Gastroesophageal sphincter (tissue), 4 donors: ENCODE results near the gene LILRA5. TPM values are rescaled to one million over a fixed set of nuclear protein-coding genes. Genes with fewer than 3 reads are reported as not detected.

Experiments used
- ATAC-seq: fragments of 150-250 bp; one replicate; pipeline ENCODE4 v1.9.1; 2016; ENCODE audit warnings: mild to moderate bottlenecking, moderate library complexity
- H3K27ac ChIP-seq, 4 donors: fragments of 200-600 bp; sonication (generic) in 3 of 4; 1 replicate in 3 of 4; 2 replicates in 1 of 4; pipeline ENCODE4 v1.5.1; 2016 to 2019
- H3K27me3 ChIP-seq: fragments of 200-600 bp; sonication (generic); one replicate; pipeline ENCODE4 v1.5.1; 2019
- H3K36me3 ChIP-seq, 2 donors: fragments of 200-600 bp; sonication (generic); one replicate each; pipeline ENCODE4 v1.5.1; 2019; ENCODE audit warnings: control low read depth in 1 of 2
- H3K4me1 ChIP-seq, 3 donors: fragments of 200-600 bp; sonication (generic); 1 replicate in 2 of 3; 2 replicates in 1 of 3; pipeline ENCODE4 v1.5.1; 2016 to 2019; ENCODE audit warnings: control low read depth in 2 of 3
- H3K4me3 ChIP-seq, 2 donors: fragments of 200-600 bp; sonication (generic); one replicate each; pipeline ENCODE4 v1.5.1; 2019; ENCODE audit warnings: mild to moderate bottlenecking in 1 of 2, moderate library complexity in 1 of 2
- H3K9me3 ChIP-seq, 3 donors: fragments of 200-600 bp; sonication (generic); one replicate each; pipeline ENCODE4 v1.5.1; 2017 to 2019; ENCODE audit warnings: control low read depth in 2 of 3
- EP300 ChIP-seq: sonication (generic); formaldehyde crosslinking; IDR thresholded peaks from one replicate; pipeline ENCODE4 v1.6.1; 2017; ENCODE audit warnings: antibody characterized with exemption, mild to moderate bottlenecking
- POLR2A ChIP-seq, 2 donors: fragments of 450-650 bp; IDR thresholded peaks; one replicate each; pipeline ENCODE4 v1.6.1; 2017; ENCODE audit warnings: antibody characterized with exemption in 2 of 2, mild to moderate bottlenecking in 2 of 2, moderate library complexity in 1 of 2
- POLR2AphosphoS5 ChIP-seq: sonication (generic); formaldehyde crosslinking; IDR thresholded peaks from one replicate; pipeline ENCODE4 v1.6.1; 2017; ENCODE audit warnings: antibody characterized with exemption
- WGBS, 2 donors: methylation state at CpG; one replicate each; pipeline ENCODE4 v1.1.5; 2018; ENCODE audit warnings: low coverage in 1 of 2; 5-methylcytosine and 5-hydroxymethylcytosine counted together
- total RNA-seq, 4 donors: library from RNA; depleted of rRNA; stranded (reverse); fragments of >200 nt; gene quantifications; one replicate each; pipeline ENCODE4 v1.1.0, GENCODE V29; 2016
- TF ChIP-seq, protein P1 (sequence below), 4 experiments: fragments of 200-600 bp in 2 of 4; fragments of 450-650 bp in 2 of 4; sonication (generic) in 1 of 4; IDR thresholded peaks; one replicate each; pipeline ENCODE4 v1.5.1; 2017 to 2019; ENCODE audit warnings: antibody characterized with exemption in 4 of 4, mild to moderate bottlenecking in 2 of 4, moderate library complexity in 2 of 4

LILRA5 gene
- total RNA-seq, 4 donors from 2014 or later = 2.7 to 8.6 (median 2.8) TPM; not detected in 1

DNA sequence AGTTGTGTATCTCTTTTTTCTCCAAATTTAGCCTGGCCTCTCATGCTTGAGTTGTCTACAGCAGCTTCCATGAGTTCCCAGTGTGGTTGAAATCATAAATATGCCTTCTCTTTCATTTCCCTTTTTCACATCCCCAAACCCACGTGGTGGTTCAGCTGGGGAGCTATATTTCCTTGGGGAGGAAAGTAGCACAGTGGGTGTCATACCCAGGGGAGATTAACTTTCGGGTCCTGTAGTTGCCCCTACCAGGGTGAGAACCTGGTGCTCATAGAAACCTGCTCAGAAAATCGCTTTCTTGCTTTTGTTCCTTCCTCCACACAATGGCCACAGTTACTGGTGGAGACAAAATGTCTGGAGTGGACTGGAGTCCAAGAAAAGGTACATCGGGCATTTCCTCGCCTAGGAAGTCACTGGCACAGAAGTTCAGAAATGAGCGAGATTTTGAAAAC is 33.0 kb upstream of the LILRA5 start:
- Histone ChIP-seq H3K4me1 (no peaks in the 10 kb centered on the region), H3K4me3 (no peak overlapping the region), H3K27me3 (peaks cover 43% of the 10 kb centered on the region), H3K36me3 (no peaks in the 10 kb centered on the region), H3K27ac (no peak overlapping the region), H3K9me3 (no peaks in the 10 kb centered on the region)
- TF ChIP-seq POLR2AphosphoS5 (no peak), POLR2A (IDR thresholded peaks at IDR 0.05) (no peak), EP300 (no peak)
- TF ChIP-seq, protein P1, sequence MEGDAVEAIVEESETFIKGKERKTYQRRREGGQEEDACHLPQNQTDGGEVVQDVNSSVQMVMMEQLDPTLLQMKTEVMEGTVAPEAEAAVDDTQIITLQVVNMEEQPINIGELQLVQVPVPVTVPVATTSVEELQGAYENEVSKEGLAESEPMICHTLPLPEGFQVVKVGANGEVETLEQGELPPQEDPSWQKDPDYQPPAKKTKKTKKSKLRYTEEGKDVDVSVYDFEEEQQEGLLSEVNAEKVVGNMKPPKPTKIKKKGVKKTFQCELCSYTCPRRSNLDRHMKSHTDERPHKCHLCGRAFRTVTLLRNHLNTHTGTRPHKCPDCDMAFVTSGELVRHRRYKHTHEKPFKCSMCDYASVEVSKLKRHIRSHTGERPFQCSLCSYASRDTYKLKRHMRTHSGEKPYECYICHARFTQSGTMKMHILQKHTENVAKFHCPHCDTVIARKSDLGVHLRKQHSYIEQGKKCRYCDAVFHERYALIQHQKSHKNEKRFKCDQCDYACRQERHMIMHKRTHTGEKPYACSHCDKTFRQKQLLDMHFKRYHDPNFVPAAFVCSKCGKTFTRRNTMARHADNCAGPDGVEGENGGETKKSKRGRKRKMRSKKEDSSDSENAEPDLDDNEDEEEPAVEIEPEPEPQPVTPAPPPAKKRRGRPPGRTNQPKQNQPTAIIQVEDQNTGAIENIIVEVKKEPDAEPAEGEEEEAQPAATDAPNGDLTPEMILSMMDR (IDR thresholded peaks at IDR 0.05) = no peak
- ATAC-seq = no peak
- 53 to 55% methylated on average over 2 to 3 of the region's 6 CpGs for WGBS, 2 donors

DNA sequence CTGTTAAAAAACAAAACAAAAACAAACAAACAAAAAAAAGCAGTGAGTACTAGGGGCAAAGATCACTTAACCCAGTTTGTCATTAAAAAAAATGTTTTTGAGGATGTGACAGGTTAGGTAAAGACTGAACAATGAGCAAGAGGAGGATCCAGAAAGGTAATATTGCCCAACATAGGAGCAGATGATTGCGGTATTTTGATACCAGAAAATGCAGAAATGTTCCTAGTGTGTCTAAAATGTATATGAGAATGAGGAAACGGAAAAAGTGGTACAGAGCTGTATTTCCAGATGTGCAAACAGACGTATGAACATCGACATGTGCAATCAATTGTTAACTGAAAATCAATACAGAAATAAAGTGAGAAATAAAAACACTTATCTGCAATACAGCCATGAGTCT is 30.9 kb upstream of the LILRA5 start:
- H3K9me3 ChIP-seq = no peaks in the 10 kb centered on the region
- no peak for ATAC-seq
- WGBS, 2 donors = 54 to 70% methylated on average over 4 of the region's 4 CpGs
- H3K27me3 ChIP-seq = peaks cover 44% of the 10 kb centered on the region
- TF ChIP-seq POLR2AphosphoS5 = no peak
- TF ChIP-seq EP300 = no peak
- TF ChIP-seq, protein P1 (IDR thresholded peaks at IDR 0.05) = no peak
- no peak for TF ChIP-seq POLR2A (IDR thresholded peaks at IDR 0.05)
- H3K27ac ChIP-seq = no peak overlapping the region
- H3K36me3 ChIP-seq = no peaks in the 10 kb centered on the region
- H3K4me3 ChIP-seq = no peak overlapping the region
- no peaks in the 10 kb centered on the region for H3K4me1 ChIP-seq

DNA sequence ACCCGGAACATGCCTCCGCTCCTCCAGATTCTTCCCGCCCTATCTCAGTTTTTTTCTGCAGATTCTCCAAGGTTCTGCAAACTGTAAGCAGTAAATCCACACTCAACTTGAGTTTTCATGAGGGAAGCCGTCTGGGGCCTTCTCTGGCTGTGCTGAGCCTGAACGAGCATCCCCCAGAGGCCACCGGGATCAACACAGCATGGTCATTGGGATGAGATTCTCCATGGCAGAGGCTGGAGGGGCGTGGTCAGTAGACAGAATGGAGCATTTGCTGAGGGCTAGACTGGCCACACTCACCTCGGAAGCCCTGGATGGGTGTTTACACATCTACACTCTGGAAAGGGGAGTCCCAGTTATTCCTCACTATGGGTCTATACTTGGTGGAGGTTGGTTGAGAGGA is 28.3 kb upstream of the LILRA5 start:
- H3K4me1 ChIP-seq = no peaks in the 10 kb centered on the region
- ATAC-seq = no peak
- no peaks in the 10 kb centered on the region for H3K36me3 ChIP-seq
- H3K9me3 ChIP-seq = no peaks in the 10 kb centered on the region
- no peak overlapping the region for H3K4me3 ChIP-seq
- no peak overlapping the region for H3K27ac ChIP-seq
- TF ChIP-seq, protein P1 (IDR thresholded peaks at IDR 0.05) = no peak
- no peak for TF ChIP-seq EP300
- TF ChIP-seq POLR2AphosphoS5 = no peak
- no peak for TF ChIP-seq POLR2A (IDR thresholded peaks at IDR 0.05)
- peaks cover 47% of the 10 kb centered on the region for H3K27me3 ChIP-seq
- WGBS, 2 donors = 49 to 88% methylated on average over 3 of the region's 8 CpGs

DNA sequence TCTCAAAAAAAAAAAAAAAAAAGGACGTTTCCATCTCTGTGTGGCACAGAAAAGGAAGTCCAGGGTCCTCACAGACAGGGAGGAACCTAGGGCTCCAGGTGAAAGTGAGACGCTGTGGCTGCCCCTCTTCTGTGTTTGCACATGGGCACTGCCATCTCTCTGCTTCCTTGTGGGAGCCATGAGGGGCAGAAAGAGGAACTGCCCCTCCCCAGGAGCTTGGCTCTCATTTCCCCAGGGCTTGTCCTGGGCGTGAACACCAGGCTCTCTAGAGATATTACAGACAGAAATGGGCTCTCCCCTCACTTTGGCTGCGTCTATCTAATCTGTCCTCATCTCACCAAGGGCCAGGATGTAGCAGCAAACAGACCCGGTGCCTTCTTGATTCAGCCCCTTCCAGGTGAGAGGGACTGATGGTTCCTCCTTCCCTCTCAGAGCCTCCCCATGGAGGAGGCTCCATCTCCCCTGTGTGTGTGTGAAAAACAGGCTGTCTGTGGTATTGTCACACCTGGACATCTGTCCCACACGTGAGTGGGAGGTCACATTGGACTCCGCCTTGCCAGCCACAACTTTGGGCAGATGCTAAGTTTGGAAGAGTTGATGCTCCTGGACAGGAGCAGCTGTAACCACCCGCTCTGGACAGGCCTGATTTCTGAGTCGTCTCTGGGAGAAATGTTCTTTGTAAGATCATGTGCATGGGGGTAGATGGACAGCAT is 26.8 kb upstream of the LILRA5 start:
- Histone ChIP-seq H3K9me3 (no peaks in the 10 kb centered on the region), H3K36me3 (no peaks in the 10 kb centered on the region), H3K4me3 (no peak overlapping the region), H3K27me3 (peaks cover 37% of the 10 kb centered on the region), H3K4me1 (no peaks in the 10 kb centered on the region), H3K27ac (no peak overlapping the region)
- TF ChIP-seq EP300 (no peak), POLR2A (IDR thresholded peaks at IDR 0.05) (no peak)
- TF ChIP-seq, protein P1 (IDR thresholded peaks at IDR 0.05) = no peak
- no peak for ATAC-seq
- WGBS, 2 donors = 20 to 58% methylated on average over 1 to 3 of the region's 9 CpGs

DNA sequence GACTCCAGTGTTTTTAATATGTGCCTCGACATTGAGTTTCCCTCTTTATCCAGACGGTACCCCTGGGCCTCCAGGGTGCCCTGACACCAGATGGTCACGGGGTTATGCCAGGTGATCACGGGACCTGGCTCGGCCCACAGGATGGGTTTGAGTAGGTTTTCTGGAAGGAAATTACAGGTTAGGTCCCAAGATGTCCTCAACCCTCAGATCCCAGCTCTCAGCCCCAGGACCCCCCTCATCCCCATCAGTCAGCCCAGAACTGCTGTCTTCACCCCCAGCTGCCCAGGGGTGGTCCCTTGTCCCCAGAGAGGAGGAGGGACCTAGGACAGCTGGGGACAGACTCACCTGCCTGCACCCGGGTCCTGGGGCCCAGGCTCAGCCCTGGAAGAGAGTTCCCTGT is 25.6 kb upstream of the LILRA5 start:
- no peak for ATAC-seq
- H3K27me3 ChIP-seq = peaks cover 34% of the 10 kb centered on the region
- TF ChIP-seq, protein P1 (IDR thresholded peaks at IDR 0.05) = no peak
- no peak for TF ChIP-seq EP300
- 80% methylated on average over 1 of the region's 6 CpGs; no CpG with 5 or more reads in 1 of the 2 donors for WGBS, 2 donors
- no peak overlapping the region for H3K27ac ChIP-seq
- H3K4me1 ChIP-seq = no peaks in the 10 kb centered on the region
- no peak overlapping the region for H3K4me3 ChIP-seq
- H3K36me3 ChIP-seq = no peaks in the 10 kb centered on the region
- H3K9me3 ChIP-seq = no peaks in the 10 kb centered on the region
